PC-9 (cell line): Measurements from ENCODE around the gene ATP1A1.

Experiments
- CTCF ChIP-seq: fragments of 200-600 bp; sonication (generic); conservative IDR thresholded peaks from 2 replicates; pipeline ENCODE4 v1.6.1; 2017; ENCODE audit warnings: mixed run types, antibody characterized with exemption, mild to moderate bottlenecking, moderate library complexity
- EZH2 ChIP-seq: fragments of 200-600 bp; sonication (generic); IDR thresholded peaks from 2 replicates; pipeline ENCODE4 v1.8.0; 2017; ENCODE audit warnings: antibody characterized with exemption, low read depth

- TF ChIP-seq EZH2 (no peak), CTCF (no peak)
These were observed 34.6 kb upstream of the ATP1A1 start for GRCh38 chr1:116338400-116338799.
